Adipose tissue (tissue), 3 donors: ENCODE measurements around the gene DNAJC1. TPM values are rescaled to one million over a fixed set of nuclear protein-coding genes. Genes with fewer than 3 reads are reported as not detected.

Source experiments
- H3K27ac ChIP-seq: one replicate; pipeline ENCODE4 v1.5.1; 2013; ENCODE audit warnings: low read depth, low read length
- WGBS, 3 donors: extraction: QIAGEN DNeasy Blood & Tissue Kit; methylation state at CpG; one replicate each; pipeline ENCODE4 v1.1.7; 2013; 5-methylcytosine and 5-hydroxymethylcytosine counted together
- polyA plus RNA-seq, 3 donors: library from polyadenylated mRNA; stranded (reverse); fragments of 200-250 nt; gene quantifications; one replicate each; pipeline ENCODE4 v1.2.3, GENCODE V29; 2013
- donor health status: healthy with polysubstance abuse.
- donor health status: Bipolar disorder and iron deficiency.
- donor health status: healthy.

The DNAJC1 gene
- polyA plus RNA-seq, 3 donors = 22.8 to 37.4 (median 23.1) TPM

GRCh38 chr10:22016046-22016705 lies 12.6 kb upstream of the DNAJC1 start:
- no peak overlapping the region for H3K27ac ChIP-seq
- WGBS, 3 donors = 72 to 81% (median 74%) methylated on average over 5 of the region's 5 CpGs

- 22 to 27% (median 26%) methylated on average over 1 of the region's 1 CpG for WGBS, 3 donors
- no peak overlapping the region for H3K27ac ChIP-seq
Observed at GRCh38 chr10:22010973-22011408, 7.5 kb upstream of the DNAJC1 start.

GRCh38 chr10:22010539-22010938 lies 7.0 kb upstream of the DNAJC1 start:
- H3K27ac ChIP-seq = no peak overlapping the region
- 52 to 69% (median 64%) methylated on average over 4 of the region's 4 CpGs for WGBS, 3 donors

GRCh38 chr10:22006379-22006884 lies 2.9 kb upstream of the DNAJC1 start:
- H3K27ac ChIP-seq = no peak overlapping the region

GRCh38 chr10:22005763-22006162 lies 2.2 kb upstream of the DNAJC1 start:
- WGBS, 3 donors = 69 to 85% (median 75%) methylated on average over 2 of the region's 2 CpGs
- H3K27ac ChIP-seq = no peak overlapping the region

- H3K27ac ChIP-seq = no peak overlapping the region
- 0 to 1% (median 0%) methylated on average over 2 of the region's 2 CpGs for WGBS, 3 donors
Observed at GRCh38 chr10:22003964-22004281, 393 bp upstream of the DNAJC1 start.

GRCh38 chr10:22002591-22003176 lies 846 bp downstream of the DNAJC1 start:
- 0 to 1% (median 0%) methylated on average over 16 to 21 of the region's 21 CpGs for WGBS, 3 donors
- H3K27ac ChIP-seq = peak overlapping the region; percentile 61

- WGBS, 3 donors = 46 to 73% (median 60%) methylated on average over 2 of the region's 2 CpGs
- H3K27ac ChIP-seq = no peak overlapping the region
Observed at GRCh38 chr10:21995557-21995956, 8.0 kb downstream of the DNAJC1 start.

GRCh38 chr10:21993360-21994001 lies 10.0 kb downstream of the DNAJC1 start:
- WGBS, 3 donors = 57 to 68% (median 63%) methylated on average over 7 of the region's 7 CpGs
- H3K27ac ChIP-seq = no peak overlapping the region

GRCh38 chr10:21991785-21992184 lies 11.7 kb downstream of the DNAJC1 start:
- WGBS, 3 donors = 93 to 97% (median 95%) methylated on average over 8 of the region's 8 CpGs
- no peak overlapping the region for H3K27ac ChIP-seq

GRCh38 chr10:21990449-21990848 lies 13.1 kb downstream of the DNAJC1 start:
- H3K27ac ChIP-seq = no peak overlapping the region

GRCh38 chr10:21989453-21990154 lies 13.9 kb downstream of the DNAJC1 start:
- no peak overlapping the region for H3K27ac ChIP-seq
- 39 to 54% (median 46%) methylated on average over 5 of the region's 5 CpGs for WGBS, 3 donors

More at GRCh38 chr10:21990449-21990848, 13.1 kb downstream of the DNAJC1 start:
- 49 to 83% (median 56%) methylated on average over 1 of the region's 1 CpG for WGBS, 3 donors

GRCh38 chr10:21985541-21985940 lies 18.0 kb downstream of the DNAJC1 start:
- H3K27ac ChIP-seq = no peak overlapping the region
- 90 to 97% (median 95%) methylated on average over 1 of the region's 1 CpG for WGBS, 3 donors

- WGBS, 3 donors = 73 to 96% (median 92%) methylated on average over 3 of the region's 3 CpGs
- no peak overlapping the region for H3K27ac ChIP-seq
Observed at GRCh38 chr10:21981118-21981517, 22.4 kb downstream of the DNAJC1 start.

- H3K27ac ChIP-seq = no peak overlapping the region
Observed at GRCh38 chr10:21980691-21981090, 22.8 kb downstream of the DNAJC1 start.

GRCh38 chr10:21978191-21978862 lies 25.2 kb downstream of the DNAJC1 start:
- no peak overlapping the region for H3K27ac ChIP-seq
- WGBS, 3 donors = 12 to 37% (median 22%) methylated on average over 1 of the region's 1 CpG

GRCh38 chr10:21976739-21977138 lies 26.8 kb downstream of the DNAJC1 start:
- 92% methylated on average over 7 of the region's 7 CpGs for WGBS, 3 donors
- H3K27ac ChIP-seq = no peak overlapping the region

- 88 to 96% (median 95%) methylated on average over 2 of the region's 2 CpGs for WGBS, 3 donors
- H3K27ac ChIP-seq = no peak overlapping the region
Observed at GRCh38 chr10:21976280-21976679, 27.2 kb downstream of the DNAJC1 start.
